GM19023 (cell line): ENCODE measurements around the gene RINL.
"Not testable (repeated sequence)": the region's sequence is repeated elsewhere in the genome, so short reads cannot be mapped to it uniquely, and the experiment has no call there.

Experiments used
- ATAC-seq: cut with Tn5 transposase; IDR thresholded peaks from one replicate; pipeline ENCODE4 v1.9.1; 2021; ENCODE audit warnings: mild to moderate bottlenecking, moderate library complexity; ENCODE audit not compliant: unreplicated experiment

Gene RINL

GRCh38 chr19:38878575-38879399, 712 bp upstream of the RINL start:
- no peak for ATAC-seq

DNA sequence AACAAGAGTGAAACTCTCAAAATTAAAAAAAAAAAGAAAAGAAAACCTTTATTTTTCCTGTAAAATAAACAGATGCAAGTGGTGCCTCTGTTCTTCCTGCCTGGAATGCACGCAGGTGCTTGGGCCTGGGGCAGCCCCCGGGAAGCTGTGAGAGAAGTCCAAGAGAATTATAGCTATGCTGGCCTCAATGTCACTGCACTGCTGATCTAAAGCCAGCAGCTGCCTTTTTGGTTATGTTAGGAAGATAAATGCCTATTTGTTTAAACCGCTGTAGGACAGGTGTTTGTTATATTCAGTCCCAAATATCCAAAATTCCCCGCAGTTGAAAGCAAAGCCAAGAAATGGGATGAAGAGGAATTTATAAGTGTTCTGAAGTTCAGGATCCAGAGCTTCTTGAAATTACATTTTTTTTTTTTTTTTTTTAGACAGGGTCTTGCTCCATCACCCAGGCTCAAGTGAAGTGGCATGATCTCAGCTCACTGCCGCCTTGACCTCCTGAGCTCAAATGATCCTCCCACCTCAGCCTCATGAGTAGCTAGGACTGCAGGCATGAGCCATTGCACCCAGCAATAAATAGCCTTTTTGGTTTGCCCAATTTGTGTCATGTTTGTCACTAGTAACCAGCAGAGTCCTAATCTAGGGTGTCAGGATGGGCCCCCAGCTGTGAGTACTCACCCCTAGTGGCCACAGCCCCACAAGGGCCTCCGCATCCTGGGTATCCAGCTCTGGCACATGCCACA, 2.2 kb downstream of the RINL start:
- no peak for ATAC-seq

DNA sequence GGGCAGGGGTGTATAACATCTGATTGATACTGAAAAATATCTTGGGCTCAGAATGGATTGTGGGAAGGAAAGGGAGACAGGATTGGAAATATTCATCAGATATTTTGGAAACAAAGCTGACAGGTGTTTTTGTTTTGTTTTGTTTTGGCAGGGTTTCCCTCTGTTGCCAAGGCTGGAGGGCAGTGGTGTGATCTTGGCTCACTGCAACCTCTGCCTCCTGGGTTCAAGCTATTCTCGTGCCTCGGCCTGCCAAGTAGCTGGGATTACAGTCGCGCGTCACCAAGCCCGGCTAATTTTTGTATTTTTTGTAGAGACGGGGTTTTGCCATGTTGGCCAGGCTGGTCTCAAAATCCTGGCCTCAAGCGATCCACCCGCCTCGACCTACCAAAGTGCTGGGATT, 4.7 kb downstream of the RINL start:
- ATAC-seq: not testable (repeated sequence)

- ATAC-seq: no peak
Measured at GRCh38 chr19:38870612-38871011, 7.5 kb downstream of the RINL start.

- ATAC-seq: peak; percentile 71
Measured at GRCh38 chr19:38869836-38870607, 8.1 kb downstream of the RINL start.

- no peak for ATAC-seq
Measured at GRCh38 chr19:38869160-38869835, 8.8 kb downstream of the RINL start.

DNA sequence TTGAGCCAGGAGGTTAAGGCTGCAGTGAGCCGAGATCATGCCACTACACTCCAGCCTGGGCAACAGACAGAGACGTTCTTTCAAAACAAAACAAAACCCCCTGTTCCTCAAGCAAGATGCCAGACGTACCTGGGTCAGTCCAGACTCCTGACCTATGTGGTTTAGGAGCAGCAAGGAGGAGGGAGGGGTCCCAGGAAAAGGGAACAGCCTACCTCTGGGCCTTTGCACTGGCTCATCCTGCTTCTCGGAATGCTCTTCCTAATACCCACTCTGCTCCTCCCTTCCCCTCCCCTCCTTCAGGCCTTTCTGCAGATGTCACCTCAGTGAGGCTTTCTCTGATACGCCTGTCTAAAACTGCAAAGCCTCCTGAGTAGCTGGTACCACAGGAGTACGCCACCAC, 9.5 kb downstream of the RINL start:
- no peak for ATAC-seq

GRCh38 chr19:38867171-38867780, 10.8 kb downstream of the RINL start:
- ATAC-seq: no peak

DNA sequence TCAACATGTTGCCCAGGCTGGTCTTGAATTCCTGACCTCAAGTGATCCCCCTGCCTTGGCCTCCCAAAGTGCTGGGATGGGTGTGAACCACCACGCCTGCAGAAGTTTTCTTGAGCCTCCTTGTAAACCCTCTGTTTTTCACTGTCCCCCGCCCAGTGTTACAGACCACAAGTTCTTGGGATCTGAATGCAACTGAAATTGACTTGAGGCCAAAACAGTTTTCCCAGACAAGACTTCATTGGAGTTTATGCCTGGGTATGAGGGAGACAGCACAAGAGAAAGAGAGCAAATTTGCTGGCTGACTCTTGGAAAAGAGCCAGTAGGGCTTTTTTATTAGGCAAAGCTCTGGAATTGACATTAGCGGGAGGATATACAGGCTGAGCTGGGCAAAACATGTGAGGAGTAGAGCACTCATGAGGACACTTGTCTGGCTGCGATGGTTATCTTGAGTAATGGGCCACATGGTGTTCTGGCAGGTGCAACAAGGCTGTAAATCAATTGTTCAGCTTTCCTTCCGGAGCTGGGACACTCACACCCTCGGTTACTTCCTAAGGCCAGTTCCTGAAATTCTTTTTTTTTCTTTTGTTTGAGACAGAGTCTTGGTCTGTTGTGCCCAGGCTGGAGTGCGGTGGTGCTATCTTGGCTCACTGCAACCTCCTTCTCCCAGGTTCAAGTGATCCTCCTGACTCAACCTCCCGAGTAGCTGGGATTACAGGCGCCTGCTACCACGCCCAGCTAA, 15.6 kb downstream of the RINL start:
- ATAC-seq: no peak

DNA sequence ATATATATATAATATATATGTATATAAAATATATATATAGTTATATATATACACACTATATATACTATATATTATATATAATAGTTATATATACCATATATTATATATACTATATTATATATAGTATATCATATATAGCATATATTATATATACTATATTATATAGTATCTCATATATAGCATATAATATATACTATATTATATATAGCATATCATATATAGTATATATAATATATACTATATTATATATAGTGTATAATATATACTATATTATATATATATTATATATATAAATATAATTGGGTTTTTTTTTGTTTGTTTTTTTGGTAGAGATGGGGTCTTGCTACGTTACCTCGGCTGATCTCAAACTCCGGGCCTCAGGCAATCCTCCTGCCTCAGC, 16.7 kb downstream of the RINL start:
- ATAC-seq: no peak

DNA sequence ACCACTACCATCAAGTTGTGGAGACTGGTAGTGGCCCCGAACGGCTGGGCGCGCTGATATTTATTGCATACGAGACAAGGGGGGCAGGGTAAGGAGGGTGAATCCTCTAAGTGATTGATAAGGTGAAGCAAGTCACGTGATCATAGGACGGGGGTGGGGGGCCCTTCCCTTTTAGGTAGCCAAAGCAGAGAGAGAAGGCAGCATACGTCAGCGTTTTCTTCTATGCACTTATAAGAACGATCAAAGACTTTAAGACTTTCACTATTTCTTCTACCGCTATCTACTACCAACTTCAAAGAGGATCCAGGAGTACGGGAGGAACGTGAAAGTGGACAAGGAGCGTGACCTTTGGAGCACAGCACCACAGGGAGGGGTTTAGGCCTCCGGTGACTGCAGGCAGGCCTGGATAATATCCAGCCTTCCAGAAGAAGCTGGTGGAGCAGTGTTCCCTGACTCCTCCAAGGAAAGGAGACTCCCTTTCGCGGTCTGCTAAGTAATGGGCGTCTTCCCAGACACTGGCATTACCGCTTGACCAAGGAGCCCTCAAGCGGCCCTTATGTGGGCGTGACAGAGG, 18.4 kb downstream of the RINL start:
- ATAC-seq: not testable (repeated sequence)

DNA sequence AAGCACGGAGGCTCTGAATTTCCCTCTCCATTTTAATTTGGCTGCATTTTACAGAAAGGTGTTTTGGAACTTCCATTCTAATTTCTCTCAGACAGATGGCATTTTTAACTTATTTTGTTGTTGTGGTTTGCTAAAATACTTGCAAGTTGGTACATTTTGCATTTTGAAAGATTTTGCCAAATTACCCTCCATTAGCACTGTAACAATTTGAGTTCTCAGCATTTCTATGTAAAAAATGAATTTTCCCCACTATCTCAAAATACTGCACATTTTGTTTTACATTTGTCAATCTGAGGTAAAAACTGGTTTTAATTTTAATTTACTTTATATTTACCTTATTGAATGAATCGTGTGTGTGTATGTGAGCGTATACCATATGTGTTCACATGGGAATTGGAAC, 21.3 kb downstream of the RINL start:
- no peak for ATAC-seq

DNA sequence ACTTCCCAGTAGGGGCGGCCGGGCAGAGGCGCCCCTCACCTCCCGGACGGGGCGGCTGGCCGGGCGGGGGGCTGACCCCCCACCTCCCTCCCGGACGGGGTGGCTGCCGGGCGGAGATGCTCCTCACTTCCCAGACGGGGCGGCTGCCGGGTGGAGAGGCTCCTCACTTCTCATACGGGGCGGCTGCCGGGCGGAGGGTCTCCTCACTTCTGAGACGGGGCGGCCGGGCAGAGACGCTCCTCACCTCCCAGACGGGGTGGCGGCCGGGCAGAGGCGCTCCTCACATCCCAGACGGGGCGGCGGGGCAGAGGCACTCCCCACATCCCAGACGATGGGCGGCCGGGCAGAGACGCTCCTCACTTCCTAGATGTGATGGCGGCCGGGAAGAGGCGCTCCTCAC, 22.3 kb downstream of the RINL start:
- not testable (repeated sequence) for ATAC-seq

- ATAC-seq: not testable (repeated sequence)
Measured at GRCh38 chr19:38854961-38855360, 23.1 kb downstream of the RINL start.

- no peak for ATAC-seq
Measured at GRCh38 chr19:38853214-38853613, 24.9 kb downstream of the RINL start.

GRCh38 chr19:38852231-38853044, 25.6 kb downstream of the RINL start:
- ATAC-seq: no peak

DNA sequence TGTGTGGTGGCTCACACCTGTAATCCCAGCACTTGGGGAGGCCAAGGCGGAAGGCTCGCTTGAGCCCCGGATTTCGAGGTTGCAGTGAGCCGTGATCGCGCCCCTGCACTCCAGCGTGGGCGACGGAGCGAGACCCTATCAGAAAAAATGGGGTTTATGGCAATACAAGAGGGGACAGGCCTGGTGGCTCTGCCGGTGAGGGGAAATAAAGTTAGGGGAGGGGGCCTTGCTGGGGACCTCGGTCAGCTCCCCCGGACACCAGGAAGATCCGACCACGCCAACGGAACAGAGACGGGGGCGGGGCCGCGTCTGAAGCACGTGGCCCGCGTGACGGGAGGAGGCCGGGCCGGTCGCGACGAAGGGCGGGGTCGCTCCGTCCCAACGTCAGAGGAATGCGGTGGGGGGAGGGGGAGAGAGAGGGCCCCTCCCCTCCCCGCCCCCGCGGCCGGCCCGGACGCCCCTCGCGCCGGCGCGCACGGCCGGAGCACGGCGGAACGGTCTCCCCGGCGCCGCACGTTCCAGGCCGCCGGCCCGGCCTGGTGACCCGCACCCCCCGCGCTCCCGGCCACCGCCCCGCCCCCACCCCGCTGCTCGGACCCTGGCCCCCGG, 26.3 kb downstream of the RINL start:
- ATAC-seq: peak; percentile 20

DNA sequence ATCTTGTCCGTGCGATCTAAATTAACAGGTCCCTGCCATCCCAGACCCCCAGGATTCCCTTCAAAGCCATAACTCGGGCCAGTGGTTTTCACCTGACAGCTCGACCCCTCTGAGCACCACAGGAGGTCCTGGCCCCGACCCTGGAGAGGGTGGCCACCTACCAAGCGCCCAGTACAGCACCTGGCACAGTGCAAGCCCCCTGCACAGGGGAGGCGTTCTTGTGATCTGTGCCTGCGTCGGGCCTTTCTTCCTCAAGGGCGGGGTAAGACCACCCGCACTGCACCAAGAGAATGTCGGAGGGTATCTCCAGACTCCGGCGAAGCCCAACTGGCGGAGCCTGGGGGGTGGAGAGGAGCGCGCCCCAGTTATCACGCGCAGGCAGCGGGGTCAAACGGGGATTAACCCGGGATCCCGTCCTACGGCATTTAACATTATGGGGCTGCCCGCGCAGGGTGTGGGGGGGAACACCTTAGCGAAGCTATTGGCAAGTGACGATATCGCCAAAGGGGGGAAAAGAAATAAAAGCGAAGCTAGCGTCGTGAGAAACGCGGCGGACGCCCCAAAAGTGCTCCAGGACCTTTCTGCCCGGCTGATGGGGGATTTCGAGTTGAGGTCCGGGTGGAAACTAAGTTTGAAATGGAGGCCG, 27.0 kb downstream of the RINL start:
- no peak for ATAC-seq
